CD4-positive, alpha-beta T cell (primary cell): Measurements from ENCODE around the gene SH3GL2. TPM values are rescaled to one million over a fixed set of nuclear protein-coding genes. Genes with fewer than 3 reads are reported as not detected.

Experiments
- ATAC-seq: fragments of 200-7000 bp; cut with Tn5 transposase; one replicate; pipeline ENCODE4 v1.10.0; 2022; ENCODE audit warnings: mild to moderate bottlenecking; ENCODE audit not compliant: poor library complexity
- CTCF ChIA-PET: fragments of 350-600 bp; sonication (Branson Sonifier 250); formaldehyde crosslinking; loops from one replicate; lab custom pipeline; 2021; ENCODE audit warnings: antibody characterized with exemption, inconsistent platforms; lab: Charles Lee
- POLR2A ChIA-PET: fragments of 350-600 bp; sonication (Branson Sonifier 250); formaldehyde crosslinking; loops from one replicate; lab custom pipeline; 2021; ENCODE audit warnings: antibody characterized with exemption, inconsistent platforms; lab: Charles Lee
- DNase-seq, 14 experiments: peaks; one replicate each; pipeline ENCODE4 v3.0.0-alpha.2; 2013 to 2020; ENCODE audit warnings: mixed read lengths in 2 of 14
- H3K27ac ChIP-seq, 2 donors: one replicate each; pipeline versions ENCODE4 v1.5.1 to v1.7.0; 2013; ENCODE audit warnings: low read length in 2 of 2, low read depth in 1 of 2, mild to moderate bottlenecking in 1 of 2
- H3K27me3 ChIP-seq, 2 experiments: 1 replicate in 1 of 2; 2 replicates in 1 of 2; pipeline versions ENCODE4 v1.6.1 to v1.7.0; 2013; ENCODE audit warnings: low read length in 2 of 2, control low read depth in 1 of 2, mild to moderate bottlenecking in 1 of 2, moderate library complexity in 1 of 2; ENCODE audit not compliant: insufficient read depth in 2 of 2, control insufficient read depth in 1 of 2
- H3K36me3 ChIP-seq: one replicate; pipeline ENCODE4 v1.6.1; 2013; ENCODE audit warnings: low read length, control low read depth; ENCODE audit not compliant: insufficient read depth
- H3K4me1 ChIP-seq: one replicate; pipeline ENCODE4 v1.6.1; 2013; ENCODE audit warnings: low read length, control low read depth; ENCODE audit not compliant: insufficient read depth
- H3K4me3 ChIP-seq: one replicate; pipeline ENCODE4 v1.5.1; 2013; ENCODE audit warnings: mild to moderate bottlenecking, low read length, moderate library complexity
- H3K9me3 ChIP-seq, 2 experiments: 1 replicate in 1 of 2; 2 replicates in 1 of 2; pipeline versions ENCODE4 v1.6.1 to v1.7.0; 2013; ENCODE audit warnings: low read length in 2 of 2, mild to moderate bottlenecking in 2 of 2, control low read depth in 1 of 2, moderate library complexity in 1 of 2; ENCODE audit not compliant: control insufficient read depth in 1 of 2, insufficient read depth in 1 of 2
- H3K27ac Mint-ChIP-seq: one replicate; pipeline ENCODE4 v1.8.0; 2020; ENCODE audit warnings: mixed read lengths
- H3K27me3 Mint-ChIP-seq: one replicate; pipeline ENCODE4 v1.8.0; 2021; ENCODE audit warnings: mixed read lengths
- H3K36me3 Mint-ChIP-seq: one replicate; pipeline ENCODE4 v1.8.0; 2021; ENCODE audit warnings: low read depth, mixed read lengths
- H3K4me1 Mint-ChIP-seq: one replicate; pipeline ENCODE4 v1.8.0; 2021; ENCODE audit warnings: low read depth, mixed read lengths
- H3K4me3 Mint-ChIP-seq: one replicate; pipeline ENCODE4 v1.8.0; 2020; ENCODE audit warnings: mild to moderate bottlenecking, mixed read lengths
- H3K9me3 Mint-ChIP-seq: one replicate; pipeline ENCODE4 v1.8.0; 2020; ENCODE audit warnings: mixed read lengths
- CTCF ChIP-seq: fragments of 200-600 bp; IDR thresholded peaks from one replicate; pipeline ENCODE4 v1.8.0; 2022; ENCODE audit warnings: antibody characterized with exemption, mild to moderate bottlenecking
- intact Hi-C, 2 experiments: fragments of 100-400 bp; cut with DNase I in 1 of 2; cut with micrococcal nuclease in 1 of 2; formaldehyde crosslinking; loops; one replicate each; pipeline versions ENCODE4 v1.15.1 to v1.9.0; 2023 to 2025; cut with DNase I, micrococcal nuclease
- total RNA-seq, 174 experiments: library from RNA in 2 of 174; stranded (reverse) in 2 of 174; gene quantifications; one replicate each; pipeline ENCODE4 v1.2.3 and lab custom pipeline; 2021 to 2026

SH3GL2 gene
- total RNA-seq, 2 experiments from 2014 or later: not detected

GRCh38 chr9:17632994-17633393 lies 54.1 kb downstream of the SH3GL2 start:
- Mint-ChIP-seq H3K4me3 (no peak overlapping the region), H3K9me3 (peaks cover 13% of the 10 kb centered on the region), H3K36me3 (no peaks in the 10 kb centered on the region), H3K4me1 (no peaks in the 10 kb centered on the region), H3K27ac (no peak overlapping the region), H3K27me3 (no peaks in the 10 kb centered on the region)
- ChIA-PET POLR2A (no interaction called here), CTCF (no interaction called here)
- no peak overlapping the region for H3K27ac ChIP-seq
- no peaks in the 10 kb centered on the region for H3K36me3 ChIP-seq
- H3K4me3 ChIP-seq: no peak overlapping the region
- intact Hi-C loops: no loop called here
- no peaks in the 10 kb centered on the region for H3K9me3 ChIP-seq
- TF ChIP-seq CTCF: no peak
- H3K4me1 ChIP-seq: no peaks in the 10 kb centered on the region
- no peak for ATAC-seq
- DNase-seq: no peak
- H3K27me3 ChIP-seq: no peaks in the 10 kb centered on the region

DNA sequence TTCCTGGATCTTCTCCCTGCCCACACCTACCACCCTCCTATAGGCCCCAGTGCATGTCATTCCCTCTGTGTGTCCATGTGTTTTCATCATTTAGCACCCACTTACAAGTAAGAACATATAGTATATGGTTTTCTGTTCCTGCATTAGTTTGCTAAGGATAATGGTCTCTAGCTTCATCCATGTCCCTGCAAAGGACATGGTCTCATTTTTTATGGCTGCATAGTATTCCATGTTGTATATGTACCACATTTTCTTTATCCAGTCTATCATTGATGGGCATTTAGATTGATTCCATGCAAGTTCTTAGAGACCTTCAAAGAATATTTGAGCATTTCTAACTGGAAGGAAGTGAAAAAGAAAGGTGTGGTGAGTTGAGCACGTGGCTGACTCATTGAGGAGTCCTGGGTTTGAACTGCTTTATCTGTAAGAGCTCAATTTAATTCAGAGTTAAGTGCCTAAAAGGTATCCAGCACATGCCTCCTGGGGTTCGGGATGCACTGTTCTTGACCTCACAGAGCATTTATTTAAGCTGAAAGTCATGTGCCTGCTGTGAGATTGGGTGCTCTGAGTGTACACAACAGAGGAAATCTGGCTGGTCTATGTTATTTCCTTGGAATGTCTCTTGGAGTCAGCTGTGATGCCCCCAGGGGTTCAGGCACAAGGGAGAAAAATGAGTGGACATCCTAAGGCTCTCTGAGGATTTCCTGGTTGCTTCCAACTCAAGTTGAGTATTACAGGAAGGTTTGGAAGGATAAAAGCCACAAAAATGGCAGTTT lies 56.4 kb downstream of the SH3GL2 start:
- ATAC-seq (no peak), DNase-seq (no peak)
- Histone ChIP-seq H3K27me3 (no peaks in the 10 kb centered on the region), H3K4me3 (no peak overlapping the region), H3K4me1 (no peaks in the 10 kb centered on the region), H3K9me3 (no peaks in the 10 kb centered on the region), H3K36me3 (no peaks in the 10 kb centered on the region), H3K27ac (no peak overlapping the region)
- intact Hi-C loops: no loop called here
- no peak overlapping the region for H3K4me3 Mint-ChIP-seq
- no peaks in the 10 kb centered on the region for H3K4me1 Mint-ChIP-seq
- CTCF ChIA-PET: no interaction called here
- no peak overlapping the region for H3K27ac Mint-ChIP-seq
- no peaks in the 10 kb centered on the region for H3K27me3 Mint-ChIP-seq
- peaks cover 9% of the 10 kb centered on the region for H3K9me3 Mint-ChIP-seq
- no peak for TF ChIP-seq CTCF
- POLR2A ChIA-PET: no interaction called here
- no peaks in the 10 kb centered on the region for H3K36me3 Mint-ChIP-seq

DNA sequence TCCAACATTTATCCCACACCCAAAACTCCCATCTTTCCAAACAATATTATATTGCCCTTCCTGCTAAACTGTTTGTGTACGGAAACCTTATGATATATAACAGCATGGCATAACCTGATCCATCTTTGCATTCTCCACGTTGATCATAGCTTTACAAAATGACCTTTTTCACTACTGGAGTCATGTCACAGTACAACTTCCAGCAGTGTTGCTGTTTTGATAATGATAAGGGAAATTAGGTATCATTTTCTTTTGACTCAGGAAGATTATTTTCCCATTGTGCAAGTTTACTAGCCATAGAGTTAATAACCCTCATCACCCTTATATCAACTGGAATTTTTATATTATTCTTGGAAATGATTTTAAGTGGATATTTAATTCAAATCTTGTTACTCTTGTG lies 57.5 kb downstream of the SH3GL2 start:
- H3K9me3 ChIP-seq: no peaks in the 10 kb centered on the region
- no peak for ATAC-seq
- TF ChIP-seq CTCF: no peak
- CTCF ChIA-PET: no interaction called here
- H3K36me3 ChIP-seq: no peaks in the 10 kb centered on the region
- Mint-ChIP-seq H3K27me3 (no peaks in the 10 kb centered on the region), H3K36me3 (no peaks in the 10 kb centered on the region), H3K4me3 (no peak overlapping the region), H3K9me3 (peaks cover 9% of the 10 kb centered on the region), H3K4me1 (no peaks in the 10 kb centered on the region), H3K27ac (no peak overlapping the region)
- no peak overlapping the region for H3K4me3 ChIP-seq
- H3K4me1 ChIP-seq: no peaks in the 10 kb centered on the region
- intact Hi-C loops: no loop called here
- no peaks in the 10 kb centered on the region for H3K27me3 ChIP-seq
- POLR2A ChIA-PET: no interaction called here
- DNase-seq: no peak
- no peak overlapping the region for H3K27ac ChIP-seq
